Endothelial cell of umbilical vein (primary cell): ENCODE results near the gene COL1A1. TPM values are rescaled to one million over a fixed set of nuclear protein-coding genes. Genes with fewer than 3 reads are reported as not detected.

Experiments used
- BruUV-seq: library from RNA; stranded (reverse); fragments of 400-500 nt; replicated peaks from 2 replicates; lab custom pipeline; 2021; lab: Mats Ljungman, UMichigan
- CTCF ChIA-PET: fragments of 300-600, 350-600 bp; sonication (Branson Sonifier 250); formaldehyde crosslinking; loops from one replicate; lab custom pipeline; 2021; ENCODE audit warnings: antibody characterized with exemption, inconsistent platforms; lab: Charles Lee
- POLR2A ChIA-PET: fragments of 300-600, 350-600 bp; sonication (Branson Sonifier 250); formaldehyde crosslinking; loops from one replicate; lab custom pipeline; 2021; ENCODE audit warnings: antibody characterized with exemption, inconsistent platforms; lab: Charles Lee
- DNase-seq: peaks from one replicate; pipeline ENCODE4 v3.0.0-alpha.2; 2011; ENCODE audit warnings: low read depth, low spot score
- FAIRE-seq: peaks from 2 replicates; lab custom pipeline; 2011; peaks lifted over from hg19 to GRCh38; lab: Jason Lieb, UNC
- H2AFZ ChIP-seq: 2 replicates; pipeline ENCODE4 v1.6.0; 2012; ENCODE audit warnings: low read depth, low read length, control low read depth, inconsistent platforms
- H3K27ac ChIP-seq: 2 replicates; pipeline ENCODE4 v1.5.1; 2011; ENCODE audit warnings: low read depth, mild to moderate bottlenecking, control low read depth, low read length, moderate library complexity; ENCODE audit not compliant: insufficient read depth
- H3K27me3 ChIP-seq, 2 experiments: 2 replicates each; pipeline versions ENCODE4 v1.6.0 to v1.6.1; 2011; ENCODE audit warnings: low read length in 2 of 2, mixed read lengths in 1 of 2; ENCODE audit not compliant: control insufficient read depth in 2 of 2, insufficient read depth in 2 of 2
- H3K36me3 ChIP-seq, 2 experiments: 2 replicates in 1 of 2; 3 replicates in 1 of 2; pipeline ENCODE4 v1.5.1; 2011; ENCODE audit warnings: low read length in 2 of 2, mild to moderate bottlenecking in 1 of 2, moderate library complexity in 1 of 2; ENCODE audit not compliant: control insufficient read depth in 2 of 2, insufficient read depth in 2 of 2; ENCODE audit errors: extremely low read depth in 1 of 2
- H3K4me1 ChIP-seq: 3 replicates; pipeline ENCODE4 v1.5.1; 2011; ENCODE audit warnings: mild to moderate bottlenecking, low read length; ENCODE audit not compliant: control insufficient read depth, insufficient read depth; ENCODE audit errors: extremely low read depth
- H3K4me2 ChIP-seq: 2 replicates; pipeline ENCODE4 v1.6.1; 2011; ENCODE audit warnings: low read length, control low read depth, mixed read lengths; ENCODE audit not compliant: insufficient read depth
- H3K4me3 ChIP-seq, 3 experiments: fragments of 200-600 bp in 1 of 3; sonication (generic), shearing (Covaris generic) in 1 of 3; replicated peaks in 1 of 3; 2 replicates each; pipeline ENCODE4 v1.5.1; 2011 to 2016; ENCODE audit warnings: control low read depth in 3 of 3, low read length in 3 of 3, mild to moderate bottlenecking in 2 of 3, inconsistent platforms in 1 of 3, low read depth in 1 of 3, moderate library complexity in 1 of 3; ENCODE audit not compliant: insufficient read depth in 1 of 3
- H3K79me2 ChIP-seq: 2 replicates; pipeline ENCODE4 v1.6.0; 2012; ENCODE audit warnings: low read length, inconsistent platforms; ENCODE audit not compliant: control insufficient read depth, insufficient read depth
- H3K9ac ChIP-seq: replicated peaks from 2 replicates; pipeline ENCODE3; 2011; ENCODE audit warnings: low read length, control low read depth; ENCODE audit not compliant: insufficient read depth; ENCODE audit errors: extremely low read depth
- H3K9me1 ChIP-seq: replicated peaks from 3 replicates; pipeline ENCODE4 v1.6.0; 2011; ENCODE audit warnings: mild to moderate bottlenecking, low read length; ENCODE audit not compliant: control insufficient read depth, insufficient read depth; ENCODE audit errors: extremely low read depth
- H3K9me3 ChIP-seq: replicated peaks from 2 replicates; pipeline ENCODE4 v1.5.1; 2012; ENCODE audit warnings: low read length, inconsistent platforms; ENCODE audit not compliant: control insufficient read depth, insufficient read depth
- H4K20me1 ChIP-seq: replicated peaks from 2 replicates; pipeline ENCODE3; 2011; ENCODE audit warnings: mild to moderate bottlenecking, low read length; ENCODE audit not compliant: control insufficient read depth, insufficient read depth; ENCODE audit errors: extremely low read depth
- CTCF ChIP-seq, 2 donors: IDR thresholded peaks; 1 replicate in 1 of 2; 2 replicates in 1 of 2; pipeline ENCODE4 v1.5.1; 2011; ENCODE audit warnings: low read length in 2 of 2, mild to moderate bottlenecking in 2 of 2, moderate library complexity in 2 of 2, control low read depth in 1 of 2, inconsistent platforms in 1 of 2, low read depth in 1 of 2; ENCODE audit not compliant: insufficient read depth in 1 of 2; ENCODE audit errors: extremely low read depth in 1 of 2
- EZH2 ChIP-seq: IDR thresholded peaks from 2 replicates; pipeline ENCODE4 v1.6.1; 2012; ENCODE audit warnings: borderline replicate concordance, low read depth, mild to moderate bottlenecking, moderate library complexity, low read length, inconsistent platforms; ENCODE audit not compliant: severe bottlenecking
- FOS ChIP-seq: IDR thresholded peaks from 2 replicates; pipeline ENCODE4 v1.6.1; 2011; ENCODE audit warnings: mild to moderate bottlenecking, low read length, moderate library complexity, borderline replicate concordance; ENCODE audit not compliant: insufficient read depth
- GATA2 ChIP-seq: IDR thresholded peaks from 2 replicates; pipeline ENCODE4 v1.7.0; 2011; ENCODE audit warnings: low read depth, mild to moderate bottlenecking, moderate library complexity, mixed read lengths, low read length; ENCODE audit not compliant: insufficient read length, insufficient read depth
- JUN ChIP-seq: IDR thresholded peaks from 2 replicates; pipeline ENCODE4 v1.6.1; 2011; ENCODE audit warnings: borderline replicate concordance, low read depth; ENCODE audit not compliant: insufficient read length, insufficient read depth
- MAX ChIP-seq: IDR thresholded peaks from 2 replicates; pipeline ENCODE4 v1.6.1; 2011; ENCODE audit not compliant: insufficient read depth, insufficient read length
- MYC ChIP-seq: IDR thresholded peaks from one replicate; pipeline ENCODE4 v1.6.1; 2011; ENCODE audit warnings: mild to moderate bottlenecking, low read depth, low read length
- POLR2A ChIP-seq: IDR thresholded peaks from 2 replicates; pipeline ENCODE4 v1.6.1; 2012; ENCODE audit warnings: low read depth, mild to moderate bottlenecking, control low read depth, low read length
- POLR2AphosphoS5 ChIP-seq: IDR thresholded peaks from 2 replicates; pipeline ENCODE4 v1.6.1; 2012; ENCODE audit warnings: low read depth, mild to moderate bottlenecking, control low read depth, low read length, moderate library complexity; ENCODE audit not compliant: insufficient read depth
- dilution Hi-C: fragments of 300-500 bp; cut with MboI; formaldehyde crosslinking; loops from one replicate; pipeline ENCODE4 v1.15.0; 2019; ENCODE audit warnings: low sequenced_read_pairs; ENCODE audit not compliant: extremely low pct_ligation_motif_present
- intact Hi-C: fragments of 100-400 bp; cut with micrococcal nuclease; formaldehyde crosslinking; loops from one replicate; pipeline ENCODE4 v1.10.0; 2022
- polyA plus RNA-seq, 4 experiments: library from polyadenylated mRNA; depleted of rRNA in 3 of 4; stranded (reverse) in 3 of 4; unstranded in 1 of 4; fragments of >200 nt; gene quantifications; 2 replicates each; pipeline versions ENCODE4 v1.2.1 to v1.2.3, GENCODE V29; 2011 to 2012; ENCODE audit warnings: missing spikeins in 1 of 4
- total RNA-seq: library from RNA; stranded (reverse); gene quantifications from 2 replicates; pipeline ENCODE4 v1.2.3, GENCODE V29; 2021

COL1A1 gene
- total and polyA plus RNA-seq, 2 donors (not counting 3 experiments of a cell fraction or from before 2014, with no cell fraction given), result 0.07 TPM

- H3K4me2 ChIP-seq, result no peak overlapping the region
- H3K27me3 ChIP-seq, result peaks cover 3 to 7% of the 10 kb centered on the region in 2 experiments
- TF ChIP-seq MAX (no peak), JUN (no peak), GATA2 (no peak), EZH2 (no peak), CTCF (IDR thresholded peaks at IDR 0.05; ENCODE audit: extremely low read depth in 1 of 2, insufficient read depth in 1 of 2, low read depth in 1 of 2, low read length in 2 of 2) (no peak), FOS (no peak), MYC (no peak), POLR2A (no peak), POLR2AphosphoS5 (no peak)
- ChIA-PET POLR2A (no interaction called here), CTCF (interaction anchor here (0.9 to 9.9 kb wide), 4 partner anchors 8 to 88 kb away, joined by 3 to 80 read pairs (median 10); partner anchors contain the start of genes COL1A1 and TMEM92)
- H3K9me1 ChIP-seq, result no peaks in the 10 kb centered on the region
- peak overlapping the region; percentile 18 for H2AFZ ChIP-seq
- FAIRE-seq, result no peak
- H4K20me1 ChIP-seq, result no peaks in the 10 kb centered on the region
- no peaks in the 10 kb centered on the region for H3K9me3 ChIP-seq
- intact Hi-C loops, result loop anchor here (2.0 kb wide), 1 partner anchor 57 kb away; no protein-coding TSS in a partner anchor
- BruUV-seq, result no TSS peak
- dilution Hi-C loops, result no loop called here
- no peak for DNase-seq
- no peaks in the 10 kb centered on the region for H3K36me3 ChIP-seq
- no peaks in the 10 kb centered on the region for H3K79me2 ChIP-seq
- no peak overlapping the region for H3K9ac ChIP-seq
- H3K4me1 ChIP-seq, result peaks cover 7% of the 10 kb centered on the region
- no peak overlapping the region for H3K27ac ChIP-seq
- H3K4me3 ChIP-seq, result no peak overlapping the region
Observed at GRCh38 chr17:50209472-50210239, 8.2 kb upstream of the COL1A1 start.
